CD4-positive, alpha-beta T cell treated with Interferon gamma for 1 hour (primary cell): Measurements from ENCODE around the gene SLC48A1.
"Not testable (repeated sequence)": the region's sequence is repeated elsewhere in the genome, so short reads cannot be mapped to it uniquely, and the experiment has no call there.

Experiments used
- DNase-seq: peaks from one replicate; pipeline ENCODE4 v3.0.0-alpha.2; 2020

SLC48A1 gene

GRCh38 chr12:47813511-47814196 lies 40.6 kb downstream of the SLC48A1 start:
- DNase-seq = peak; percentile 32

DNA sequence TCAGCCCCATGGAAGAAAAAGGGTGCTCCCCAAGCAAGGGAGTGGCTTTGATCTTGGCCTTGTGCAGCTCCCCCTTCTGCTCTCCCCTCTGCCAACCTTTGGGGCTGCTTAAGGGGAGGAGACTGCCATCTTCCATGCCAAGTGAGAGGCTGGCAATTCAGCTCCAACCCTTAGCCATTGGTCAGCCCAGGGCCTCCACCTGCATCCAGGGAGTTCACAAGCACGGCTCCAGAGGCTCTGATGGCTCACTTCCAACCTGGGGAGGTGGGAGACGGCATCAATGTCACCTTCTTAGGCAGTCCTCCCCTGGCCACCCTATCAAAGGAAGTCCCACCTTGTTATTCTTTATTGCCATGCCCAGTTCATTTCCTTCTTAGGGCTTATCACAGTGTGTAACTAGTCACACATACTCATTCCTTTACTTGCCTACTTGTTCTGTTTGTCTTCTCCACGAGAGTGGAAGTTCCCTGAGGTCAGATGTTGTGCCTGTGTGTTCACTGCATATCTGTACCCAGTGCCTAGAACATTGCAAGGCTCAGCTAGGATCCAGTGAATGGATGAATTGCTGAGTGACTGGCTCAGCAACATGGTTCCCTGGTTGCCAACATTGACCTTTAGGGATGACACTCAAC lies 41.6 kb downstream of the SLC48A1 start:
- no peak for DNase-seq

DNA sequence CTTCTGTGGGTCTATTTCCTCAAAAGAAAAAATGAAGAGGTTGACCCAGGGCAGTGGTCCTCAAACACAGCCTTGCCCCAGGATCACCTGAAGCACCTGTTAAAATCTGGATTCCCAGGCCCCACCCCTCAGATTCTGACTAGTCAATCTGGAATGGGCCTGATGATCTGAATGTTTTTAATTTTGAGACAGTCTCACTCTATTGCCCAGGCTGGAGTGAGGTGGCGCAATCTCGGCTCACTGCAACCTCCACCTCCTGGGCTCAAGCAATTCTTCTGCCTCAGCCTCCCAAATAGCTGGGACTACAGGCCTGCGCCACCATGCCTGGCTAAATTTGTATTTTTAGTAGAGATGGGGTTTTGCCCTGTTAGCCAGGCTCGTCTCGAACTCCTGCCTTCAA lies 42.4 kb downstream of the SLC48A1 start:
- not testable (repeated sequence) for DNase-seq

- no peak for DNase-seq
Measured at GRCh38 chr12:47816403-47817271, 43.6 kb downstream of the SLC48A1 start.

- DNase-seq = no peak
Measured at GRCh38 chr12:47817272-47818006, 44.4 kb downstream of the SLC48A1 start.

GRCh38 chr12:47818007-47818376 lies 45.0 kb downstream of the SLC48A1 start:
- DNase-seq = no peak

- no peak for DNase-seq
Measured at GRCh38 chr12:47818467-47819137, 45.6 kb downstream of the SLC48A1 start.

DNA sequence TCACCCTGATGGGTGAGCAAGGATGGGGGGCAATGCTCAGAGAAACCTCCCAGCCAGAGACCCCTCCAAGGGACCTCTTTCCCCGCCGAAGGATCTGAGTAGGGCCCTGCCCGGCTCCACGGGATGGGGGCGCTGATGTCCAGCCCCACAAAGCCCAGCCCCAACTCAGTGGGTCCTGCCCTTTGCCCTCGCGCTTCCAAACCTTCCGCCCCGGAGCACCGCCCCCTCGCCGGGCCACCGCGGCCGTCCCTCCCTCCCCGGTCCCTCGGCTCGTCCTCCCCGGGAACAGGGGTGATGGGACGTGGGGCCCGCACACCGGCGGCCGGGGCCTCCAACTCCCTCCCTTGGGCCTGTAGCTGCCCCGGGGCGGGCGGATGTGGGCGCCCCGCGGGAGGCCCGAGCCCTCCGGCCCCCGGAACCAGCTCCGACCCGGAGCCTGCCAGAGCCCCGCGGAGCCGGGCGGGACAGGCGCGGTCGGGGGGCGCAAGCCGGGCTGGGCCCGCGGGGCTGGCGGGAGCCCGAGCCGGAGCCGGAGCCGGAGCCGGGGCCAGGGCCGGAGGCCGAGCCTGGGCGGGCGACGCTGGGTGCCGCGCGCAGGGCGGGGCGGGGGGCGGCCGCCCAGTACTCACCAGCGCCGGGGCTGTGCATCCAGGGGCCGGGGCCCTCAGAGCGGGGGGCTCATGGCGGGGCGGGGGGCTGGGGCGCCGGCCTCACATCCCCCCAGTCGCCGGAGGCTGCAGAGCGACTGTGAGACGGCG lies 46.3 kb downstream of the SLC48A1 start:
- peak; percentile 51 for DNase-seq

- peak; percentile 76 for DNase-seq
Measured at GRCh38 chr12:47819896-47820630, 47.0 kb downstream of the SLC48A1 start, which contains the start of gene HDAC7. Gene HDAC7 (minus strand): TSS chr12:47819903. CDS start chr12:47819785, 118 bp downstream.

GRCh38 chr12:47820631-47821345 lies 47.8 kb downstream of the SLC48A1 start:
- no peak for DNase-seq

- DNase-seq = no peak
Measured at GRCh38 chr12:47821346-47821706, 48.3 kb downstream of the SLC48A1 start.

DNA sequence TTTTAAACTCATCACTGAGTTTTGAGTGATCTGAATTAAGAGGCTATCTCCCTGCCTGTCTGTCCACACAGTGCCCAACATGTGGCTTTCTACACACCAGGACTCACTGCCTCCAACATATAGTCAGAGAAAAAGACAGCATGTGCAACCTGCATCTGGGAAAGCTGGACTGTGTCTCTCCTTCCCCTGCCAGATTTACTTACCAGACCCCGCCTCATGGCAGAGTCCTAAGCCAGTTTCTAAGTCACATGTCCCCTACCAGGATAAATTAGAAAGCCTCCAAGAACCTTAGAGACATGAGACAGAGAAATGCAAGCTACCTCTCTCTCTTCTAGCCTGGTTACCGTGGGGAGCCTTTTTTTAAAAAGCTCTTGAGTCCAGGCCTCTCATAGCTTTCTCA lies 49.4 kb downstream of the SLC48A1 start:
- DNase-seq = no peak

GRCh38 chr12:47822863-47823262 lies 49.8 kb downstream of the SLC48A1 start:
- DNase-seq = no peak

GRCh38 chr12:47823422-47824086 lies 50.5 kb downstream of the SLC48A1 start:
- DNase-seq = no peak

DNA sequence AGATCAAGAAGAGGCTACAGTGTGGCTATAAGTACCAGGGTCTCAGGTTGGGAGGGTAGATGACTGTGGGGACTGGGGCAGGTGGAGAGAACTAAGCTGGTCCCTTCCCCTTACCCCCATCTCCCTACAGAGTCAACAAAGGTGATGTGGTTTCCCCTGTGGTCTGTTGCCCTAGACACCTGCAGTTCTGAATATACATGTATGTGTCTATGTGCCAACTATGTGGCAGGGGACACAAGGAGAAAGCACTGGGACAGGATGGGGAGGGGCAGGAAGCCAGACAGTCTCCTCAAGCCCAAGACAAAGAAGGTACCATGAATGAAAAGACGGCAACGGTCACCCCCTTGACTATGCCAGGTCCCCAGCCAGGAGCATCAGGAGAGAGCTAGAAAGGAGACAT lies 51.2 kb downstream of the SLC48A1 start:
- peak; percentile 51 for DNase-seq

GRCh38 chr12:47824635-47825034 lies 51.6 kb downstream of the SLC48A1 start:
- DNase-seq = no peak

- DNase-seq = no peak
Measured at GRCh38 chr12:47825173-47825639, 52.2 kb downstream of the SLC48A1 start.

- no peak for DNase-seq
Measured at GRCh38 chr12:47828008-47828975, 55.3 kb downstream of the SLC48A1 start.
